Esophagus (tissue), 2 donors: Measurements from ENCODE around the gene FOXS1. TPM values are rescaled to one million over a fixed set of nuclear protein-coding genes. Genes with fewer than 3 reads are reported as not detected.

ENCODE experiments used
- H3K27ac ChIP-seq, 2 donors: one replicate each; pipeline ENCODE4 v1.5.1; 2013; ENCODE audit warnings: low read depth in 2 of 2, mild to moderate bottlenecking in 2 of 2, inconsistent platforms in 1 of 2, low read length in 1 of 2, moderate library complexity in 1 of 2
- H3K27me3 ChIP-seq, 2 donors: one replicate each; pipeline ENCODE4 v1.6.1; 2013; ENCODE audit warnings: low read length in 2 of 2, control low read depth in 1 of 2, mild to moderate bottlenecking in 1 of 2; ENCODE audit not compliant: insufficient read depth in 2 of 2, control insufficient read depth in 1 of 2
- H3K36me3 ChIP-seq, 2 donors: one replicate each; pipeline ENCODE4 v1.6.1; 2013; ENCODE audit warnings: low read length in 1 of 2; ENCODE audit not compliant: control insufficient read depth in 2 of 2, insufficient read depth in 2 of 2
- H3K4me1 ChIP-seq, 2 donors: one replicate each; pipeline ENCODE4 v1.6.1; 2013; ENCODE audit warnings: low read length in 1 of 2; ENCODE audit not compliant: control insufficient read depth in 2 of 2, insufficient read depth in 2 of 2
- H3K4me3 ChIP-seq, 2 donors: one replicate each; pipeline ENCODE4 v1.5.1; 2013; ENCODE audit warnings: low read length in 2 of 2, mild to moderate bottlenecking in 2 of 2, low read depth in 1 of 2, moderate library complexity in 1 of 2
- H3K9me3 ChIP-seq, 2 donors: one replicate each; pipeline ENCODE4 v1.6.1; 2013; ENCODE audit warnings: mild to moderate bottlenecking in 2 of 2, low read depth in 1 of 2, low read length in 1 of 2, moderate library complexity in 1 of 2; ENCODE audit not compliant: control insufficient read depth in 2 of 2, insufficient read depth in 1 of 2
- WGBS, 2 donors: extraction: QIAGEN DNeasy Blood & Tissue Kit; methylation state at CpG; one replicate each; pipeline ENCODE4 v1.1.7; 2013; 5-methylcytosine and 5-hydroxymethylcytosine counted together
- polyA plus RNA-seq, 2 donors: library from polyadenylated mRNA; stranded (reverse); fragments of 200-250 nt; gene quantifications; one replicate each; pipeline ENCODE4 v1.2.3, GENCODE V29; 2013
- donor health status: healthy with polysubstance abuse.
- donor health status: Bipolar disorder and iron deficiency.

The FOXS1 gene
- polyA plus RNA-seq, 2 donors = 0.35 to 0.41 TPM

GRCh38 chr20:31824554-31825313, 20.7 kb downstream of the FOXS1 start:
- no peak overlapping the region for H3K27ac ChIP-seq
- H3K36me3 ChIP-seq = no peaks in the 10 kb centered on the region
- H3K4me1 ChIP-seq = no peaks in the 10 kb centered on the region
- WGBS, 2 donors = 75 to 76% methylated on average over 14 of the region's 14 CpGs
- H3K9me3 ChIP-seq = no peaks in the 10 kb centered on the region
- no peaks in the 10 kb centered on the region for H3K27me3 ChIP-seq
- no peak overlapping the region for H3K4me3 ChIP-seq

- Histone ChIP-seq H3K4me1 (no peaks in the 10 kb centered on the region), H3K4me3 (no peak overlapping the region), H3K36me3 (no peaks in the 10 kb centered on the region), H3K27ac (no peak overlapping the region), H3K27me3 (no peaks in the 10 kb centered on the region), H3K9me3 (no peaks in the 10 kb centered on the region)
- 82 to 92% methylated on average over 4 of the region's 4 CpGs for WGBS, 2 donors
These were observed 21.3 kb downstream of the FOXS1 start for GRCh38 chr20:31824125-31824485.

GRCh38 chr20:31823360-31824124, 21.9 kb downstream of the FOXS1 start:
- Histone ChIP-seq H3K9me3 (no peaks in the 10 kb centered on the region), H3K4me3 (no peak overlapping the region), H3K36me3 (no peaks in the 10 kb centered on the region), H3K4me1 (no peaks in the 10 kb centered on the region), H3K27me3 (no peaks in the 10 kb centered on the region), H3K27ac (no peak overlapping the region)
- WGBS, 2 donors = 68 to 69% methylated on average over 14 of the region's 14 CpGs

DNA sequence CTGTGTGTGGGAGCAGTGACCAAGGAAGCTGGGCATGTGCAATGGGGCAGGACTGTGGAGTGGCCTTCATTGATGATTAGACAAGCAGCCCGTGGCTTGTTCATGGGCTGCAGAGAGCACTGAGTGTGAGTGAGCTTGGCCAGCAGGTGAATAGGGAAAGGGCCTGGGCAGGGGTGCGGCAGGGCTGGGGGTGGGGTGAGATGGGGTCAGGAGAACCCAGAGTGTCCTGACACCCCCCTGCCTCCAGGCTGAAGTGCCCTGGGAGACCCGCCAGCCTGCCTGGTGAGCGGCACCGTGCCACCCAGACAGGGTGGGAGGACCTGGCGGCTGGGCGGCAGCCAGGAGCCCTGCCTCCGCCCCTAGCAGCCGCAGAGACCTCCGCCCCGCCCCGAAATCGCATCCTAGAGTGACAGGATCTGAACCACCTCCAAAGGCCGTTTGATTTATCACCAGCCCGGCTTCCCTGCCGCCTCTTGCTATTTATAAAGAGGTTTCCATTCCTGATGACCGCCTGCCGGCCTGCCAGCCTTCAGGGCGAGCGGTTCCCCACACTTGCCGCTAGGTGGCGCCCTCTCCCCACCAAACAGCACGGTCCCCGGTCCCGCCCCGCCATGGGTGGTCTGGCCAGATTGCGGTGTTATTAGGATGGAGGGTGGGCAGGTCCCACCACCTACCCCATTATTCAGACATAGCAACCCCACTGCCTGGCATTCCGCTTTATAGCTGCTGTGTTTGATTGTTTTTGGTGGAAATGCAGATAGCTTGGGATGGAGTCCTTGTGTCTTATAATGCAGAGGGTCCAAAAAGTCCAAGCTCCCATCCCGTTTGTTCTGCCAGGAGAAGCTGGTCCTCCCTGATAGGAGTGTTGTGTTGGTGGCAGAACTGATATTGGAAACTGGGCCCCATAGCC, 22.7 kb downstream of the FOXS1 start:
- Histone ChIP-seq H3K27ac (no peak overlapping the region), H3K4me3 (no peak overlapping the region)

DNA sequence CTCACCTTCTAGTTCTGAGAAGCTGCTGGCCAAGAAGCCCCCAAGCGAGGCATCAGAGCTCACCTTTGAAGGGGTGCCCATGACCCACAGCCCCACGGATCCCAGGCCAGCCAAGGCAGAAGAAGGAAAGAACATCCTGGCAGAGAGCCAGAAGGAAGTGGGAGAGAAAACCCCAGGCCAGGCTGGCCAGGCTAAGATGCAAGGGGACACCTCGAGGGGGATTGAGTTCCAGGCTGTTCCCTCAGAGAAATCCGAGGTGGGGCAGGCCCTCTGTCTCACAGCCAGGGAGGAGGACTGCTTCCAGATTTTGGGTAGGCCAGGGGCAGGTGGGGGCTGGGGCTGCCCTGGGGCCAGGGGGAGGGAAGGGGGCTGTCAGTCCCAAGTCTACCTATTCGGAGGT, 24.0 kb downstream of the FOXS1 start:
- 56 to 59% methylated on average over 5 of the region's 5 CpGs for WGBS, 2 donors
- no peaks in the 10 kb centered on the region for H3K36me3 ChIP-seq
- no peaks in the 10 kb centered on the region for H3K27me3 ChIP-seq
- no peaks in the 10 kb centered on the region for H3K4me1 ChIP-seq
- no peaks in the 10 kb centered on the region for H3K9me3 ChIP-seq
- no peak overlapping the region for H3K4me3 ChIP-seq
- H3K27ac ChIP-seq = no peak overlapping the region

More for the DNA sequence above, 22.7 kb downstream of the FOXS1 start:
- H3K36me3 ChIP-seq = no peaks in the 10 kb centered on the region
- 4 to 5% methylated on average over 27 to 29 of the region's 29 CpGs for WGBS, 2 donors
- no peaks in the 10 kb centered on the region for H3K4me1 ChIP-seq
- H3K9me3 ChIP-seq = no peaks in the 10 kb centered on the region
- no peaks in the 10 kb centered on the region for H3K27me3 ChIP-seq

DNA sequence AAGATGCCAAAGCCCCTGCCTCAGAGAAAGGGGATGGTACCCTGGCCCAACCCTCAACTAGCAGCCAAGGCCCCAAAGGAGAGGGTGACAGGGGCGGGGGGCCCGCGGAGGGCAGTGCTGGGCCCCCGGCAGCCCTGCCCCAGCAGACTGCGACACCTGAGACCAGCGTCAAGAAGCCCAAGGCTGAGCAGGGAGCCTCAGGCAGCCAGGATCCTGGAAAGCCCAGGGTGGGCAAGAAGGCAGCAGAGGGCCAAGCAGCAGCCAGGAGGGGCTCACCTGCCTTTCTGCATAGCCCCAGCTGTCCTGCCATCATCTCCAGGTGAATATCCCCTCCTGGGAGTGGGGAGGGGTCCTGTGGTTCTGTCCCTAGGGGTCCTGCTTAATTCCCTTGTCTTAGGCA, 25.2 kb downstream of the FOXS1 start:
- Histone ChIP-seq H3K4me1 (peaks cover 0 to under 1% of the 10 kb centered on the region in 2 donors), H3K27me3 (no peaks in the 10 kb centered on the region), H3K9me3 (no peaks in the 10 kb centered on the region), H3K4me3 (no peak overlapping the region), H3K36me3 (no peaks in the 10 kb centered on the region), H3K27ac (no peak overlapping the region)
- 74 to 79% methylated on average over 6 of the region's 6 CpGs for WGBS, 2 donors

DNA sequence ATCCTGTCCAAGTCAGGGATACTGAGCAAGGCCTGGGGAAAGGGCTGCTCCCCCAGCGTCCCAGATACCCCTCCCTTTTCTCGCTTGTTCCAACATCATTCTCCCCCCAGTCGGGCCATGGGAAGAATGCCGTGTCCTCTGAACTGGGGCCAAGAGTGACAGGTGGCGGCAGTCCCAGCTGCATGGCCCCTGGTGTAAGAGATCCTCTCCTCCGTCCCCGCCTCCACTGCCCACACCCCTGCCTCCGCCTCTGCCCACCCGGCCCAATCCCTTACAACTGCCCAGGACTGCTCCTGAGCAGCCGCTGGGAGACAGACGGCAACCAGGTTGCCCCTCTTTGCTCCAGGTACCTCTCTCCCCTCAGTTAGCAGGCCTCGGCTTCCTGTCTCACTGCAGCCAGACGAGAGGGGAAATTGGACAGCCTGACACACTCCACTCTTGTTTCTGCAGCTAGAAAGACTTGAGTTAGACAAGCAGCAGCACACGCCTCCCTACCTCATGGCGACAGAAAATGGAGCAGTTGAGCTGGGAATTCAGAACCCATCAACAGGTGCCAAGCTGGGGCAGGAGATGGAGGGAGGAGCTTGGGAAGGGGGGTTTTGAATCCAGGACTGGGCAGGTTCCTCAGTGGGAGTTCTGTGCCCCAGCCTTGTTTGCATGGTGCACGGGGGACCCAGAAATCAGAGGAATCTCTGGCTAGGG, 26.2 kb downstream of the FOXS1 start, which contains the start of gene MYLK2:
MYLK2 (plus strand) TSS at position 274 of the 702 bp plus-strand sequence; CDS start at position 499, 225 bp downstream.
- Histone ChIP-seq H3K9me3 (no peaks in the 10 kb centered on the region), H3K36me3 (no peaks in the 10 kb centered on the region), H3K4me1 (peaks cover 0 to 2% of the 10 kb centered on the region in 2 donors), H3K27ac (no peak within 1 kb of the TSS), H3K27me3 (no peaks in the 10 kb centered on the region), H3K4me3 (no peak within 1 kb of the TSS)
- 66 to 68% methylated on average over 16 of the region's 16 CpGs for WGBS, 2 donors

DNA sequence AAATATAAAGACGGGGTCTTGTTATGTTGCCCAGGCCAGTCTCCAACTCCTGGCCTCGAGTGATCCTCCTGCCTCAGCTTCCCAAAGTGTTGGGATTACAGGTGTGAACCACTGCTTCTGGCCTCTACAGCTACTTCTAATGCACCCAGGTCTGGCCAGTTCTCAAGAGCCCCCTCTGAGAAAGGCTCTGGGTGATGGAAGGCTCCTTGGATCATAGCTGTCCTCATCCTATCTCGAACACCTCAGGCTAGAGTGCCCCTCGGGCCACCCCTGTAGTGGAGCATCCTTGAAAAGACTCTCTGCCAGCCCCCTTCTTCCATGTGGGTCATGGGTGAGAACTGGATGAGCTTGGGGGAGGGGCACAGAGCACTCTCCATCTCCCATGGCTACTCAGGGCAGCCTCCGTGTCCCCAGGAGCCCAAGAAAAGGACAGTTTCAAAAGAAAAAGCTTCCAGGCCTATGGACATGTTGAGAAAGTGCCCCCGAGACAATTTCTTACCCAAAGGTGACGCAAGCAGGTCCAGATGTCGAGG, 27.0 kb downstream of the FOXS1 start:
- Histone ChIP-seq H3K9me3 (no peaks in the 10 kb centered on the region), H3K4me1 (peaks cover 0 to 2% of the 10 kb centered on the region in 2 donors), H3K36me3 (no peaks in the 10 kb centered on the region), H3K27ac (no peak overlapping the region), H3K27me3 (no peaks in the 10 kb centered on the region), H3K4me3 (no peak overlapping the region)
- WGBS, 2 donors = 90% methylated on average over 8 of the region's 8 CpGs
